OCI-M2 (cell line): ENCODE data around the gene HDGFL2.

Source experiments
- DNase-seq: peaks from one replicate; lab custom pipeline; 2025; ENCODE audit not compliant: unreplicated experiment; lab: John Stamatoyannopoulos, UW

Gene HDGFL2

DNA sequence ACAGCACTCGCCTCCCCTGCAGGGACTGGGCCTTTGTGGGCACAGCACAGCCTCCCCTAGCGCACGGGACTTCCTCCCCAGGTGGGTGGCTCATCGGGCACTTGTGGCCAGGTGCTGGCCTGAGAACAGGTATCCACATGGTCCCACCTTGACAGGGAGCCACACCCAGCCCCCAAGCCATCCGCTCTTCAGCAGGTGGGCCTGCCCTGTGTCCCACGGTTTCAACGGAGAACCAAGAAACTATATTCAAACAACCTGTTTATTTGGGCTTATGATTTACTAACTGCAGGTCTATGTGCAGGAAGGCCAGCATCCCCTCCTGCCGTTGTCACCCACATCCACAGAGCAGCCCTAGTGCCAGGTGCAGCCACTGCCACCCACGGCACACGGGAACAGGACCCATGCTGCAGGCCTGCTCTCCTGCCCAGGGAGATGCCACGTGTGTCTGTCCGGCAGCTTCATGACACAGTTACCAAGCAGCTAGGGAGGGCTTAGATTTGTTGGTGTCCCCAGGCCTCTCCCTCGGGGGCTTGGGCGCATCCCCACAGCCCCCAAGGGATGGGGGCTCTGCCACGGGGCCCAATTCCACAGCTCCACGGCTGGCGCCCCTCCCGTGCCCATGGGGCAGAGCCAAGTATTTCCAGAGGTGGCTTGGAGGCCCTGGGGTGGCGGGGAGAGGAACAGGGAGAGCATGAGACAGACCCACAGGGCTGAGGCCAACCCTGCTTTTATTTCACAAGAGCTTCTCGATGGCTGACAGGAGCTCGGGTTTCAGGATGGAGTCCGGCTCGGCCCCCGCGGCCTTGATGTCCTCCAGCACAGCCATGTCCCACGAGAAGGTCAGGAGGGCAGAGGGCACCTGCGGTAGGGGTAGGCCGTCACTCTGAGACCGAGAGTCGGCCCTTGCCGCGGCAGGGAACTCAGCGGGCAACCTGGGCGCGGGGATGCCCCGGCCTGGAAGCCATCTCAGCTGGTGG is 27.0 kb upstream of the HDGFL2 start:
- DNase-seq, result no peak

DNA sequence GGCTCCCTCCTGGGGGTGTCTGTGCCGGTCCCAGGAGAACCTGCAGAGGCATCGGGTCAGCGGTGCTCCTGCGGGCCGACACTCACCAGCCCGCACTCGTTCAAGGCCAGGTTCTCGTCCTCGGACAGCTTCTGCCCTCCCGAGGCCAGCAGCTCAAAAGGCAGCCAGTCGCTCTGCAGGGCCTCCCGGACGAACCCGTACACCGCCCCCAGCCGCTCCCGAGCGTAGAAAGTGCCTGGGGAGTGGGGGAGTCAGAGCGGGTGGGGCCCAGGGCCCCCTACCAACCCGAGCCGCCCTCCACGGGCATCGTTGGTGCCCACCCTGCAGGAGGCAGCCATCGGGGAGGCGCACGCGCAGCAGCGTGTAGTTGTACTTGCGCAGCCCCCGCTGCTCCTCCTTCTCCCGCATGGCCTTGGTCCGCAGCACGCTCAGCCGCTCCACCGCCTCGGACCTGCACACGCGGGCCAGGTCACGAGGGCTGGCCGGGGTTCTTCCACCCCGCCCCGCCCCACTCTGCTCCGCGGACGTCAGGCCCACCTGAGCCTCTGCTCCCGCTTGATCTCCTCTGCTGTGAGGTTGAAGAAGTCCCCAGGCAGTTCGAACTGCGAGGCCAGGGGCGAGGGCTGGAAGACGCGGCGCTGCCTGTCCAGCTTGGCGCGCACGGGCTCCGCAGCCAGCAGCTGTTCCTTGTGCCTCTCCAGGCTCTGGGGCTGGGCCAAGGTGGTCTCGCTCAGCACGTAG is 26.0 kb upstream of the HDGFL2 start:
- no peak for DNase-seq

DNA sequence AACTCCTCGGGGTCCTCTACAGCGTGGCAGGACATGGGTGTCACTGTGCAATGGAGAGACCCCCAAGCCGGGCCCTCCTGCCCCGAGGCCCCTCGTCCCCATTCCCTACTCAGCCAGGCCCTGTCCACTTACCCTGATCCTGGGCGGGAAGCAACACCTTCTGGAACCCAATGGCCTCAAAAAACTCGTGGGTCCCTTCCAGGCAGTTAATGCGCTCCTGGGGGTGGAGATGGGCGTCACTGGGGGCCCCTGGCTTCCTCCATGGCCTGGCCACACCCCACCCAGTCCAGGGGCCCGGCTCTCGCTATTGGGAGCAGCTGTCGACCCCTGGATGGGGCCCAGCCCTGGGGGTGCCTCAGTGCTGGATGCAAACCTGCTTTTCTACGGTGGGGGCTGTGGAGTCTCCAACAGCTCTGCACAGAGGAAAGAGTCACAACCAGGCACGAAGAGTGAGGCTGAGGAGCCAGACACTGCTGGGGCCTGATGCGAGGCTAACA is 25.3 kb upstream of the HDGFL2 start:
- no peak for DNase-seq

DNA sequence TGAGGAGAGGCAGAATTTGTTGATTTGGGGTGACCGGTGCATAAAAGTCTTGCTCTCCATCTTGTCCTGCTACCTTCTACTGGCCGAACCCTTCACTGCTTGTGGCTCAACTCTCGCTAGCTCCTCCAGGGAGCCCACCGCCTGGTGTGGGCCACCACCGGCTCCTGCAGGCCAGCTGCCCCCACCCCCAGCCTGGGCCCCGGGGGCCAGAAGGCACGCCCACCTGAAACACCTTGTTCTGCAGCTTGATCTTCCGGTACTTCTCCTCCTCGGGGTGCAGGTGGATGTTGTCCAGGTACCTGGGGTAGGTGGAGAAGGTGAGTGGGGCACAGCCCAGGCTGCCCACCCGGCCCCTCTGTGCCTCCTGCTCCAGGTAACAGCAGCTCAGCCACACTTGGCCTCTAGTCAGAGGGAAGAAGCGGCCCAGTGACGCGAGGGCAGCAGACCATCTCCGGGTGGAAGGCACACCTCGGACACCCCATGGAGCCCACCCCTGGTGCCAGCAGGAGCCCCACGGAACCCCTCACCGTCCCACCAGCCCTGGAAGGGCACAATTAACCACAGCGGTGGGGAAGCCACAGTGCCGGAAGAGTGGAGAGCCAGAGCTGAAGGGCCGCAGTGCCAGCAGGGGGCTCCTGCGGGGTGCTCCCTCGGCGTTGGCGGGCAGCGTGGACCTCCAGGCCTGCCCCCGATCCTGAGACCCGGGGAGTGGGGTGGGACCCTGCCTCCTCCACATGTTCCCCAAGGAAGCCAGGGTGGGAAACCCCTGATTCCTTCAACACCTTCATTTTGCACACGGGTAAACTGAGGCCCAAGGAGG is 24.6 kb upstream of the HDGFL2 start:
- no peak for DNase-seq

DNA sequence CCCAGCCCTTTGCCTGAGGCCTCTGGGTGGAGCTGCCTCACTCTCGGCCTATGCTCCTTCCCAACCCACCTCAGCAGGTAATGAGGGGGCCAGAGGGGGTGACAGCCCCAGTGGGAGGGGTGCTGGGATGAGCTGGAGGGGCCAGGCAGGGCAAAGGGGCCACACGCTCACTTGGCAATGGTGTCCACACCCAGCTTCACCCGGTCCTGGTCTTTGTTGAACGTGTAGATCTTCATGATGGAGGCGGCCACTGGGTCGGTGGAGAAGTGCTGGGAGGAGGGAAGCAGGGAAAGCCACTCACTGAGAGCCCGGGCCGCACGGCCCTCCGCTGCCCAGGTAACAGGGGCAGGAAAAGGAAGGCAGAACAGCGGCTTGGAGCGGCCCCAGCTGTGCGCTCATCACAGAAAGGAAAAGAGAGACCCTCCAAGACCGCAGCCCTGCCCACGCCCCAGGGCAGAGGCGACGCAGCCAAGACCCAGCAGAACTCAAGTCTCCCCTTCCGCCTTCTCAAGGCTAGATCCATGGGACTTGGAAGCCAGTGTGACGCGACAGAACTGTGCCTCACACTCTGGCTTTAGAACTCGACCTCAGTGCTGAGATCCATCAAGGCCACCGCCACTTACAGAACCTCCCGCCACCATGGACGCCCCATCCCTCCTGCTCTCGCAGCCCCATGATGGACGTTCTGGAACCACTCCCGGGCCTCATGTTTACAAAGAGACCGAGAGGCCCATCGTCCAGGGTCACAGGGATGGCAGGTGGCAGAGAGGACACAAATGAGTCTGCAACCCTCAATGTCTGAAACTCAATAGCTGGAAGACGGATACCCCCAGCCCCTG is 23.7 kb upstream of the HDGFL2 start:
- DNase-seq, result no peak

DNA sequence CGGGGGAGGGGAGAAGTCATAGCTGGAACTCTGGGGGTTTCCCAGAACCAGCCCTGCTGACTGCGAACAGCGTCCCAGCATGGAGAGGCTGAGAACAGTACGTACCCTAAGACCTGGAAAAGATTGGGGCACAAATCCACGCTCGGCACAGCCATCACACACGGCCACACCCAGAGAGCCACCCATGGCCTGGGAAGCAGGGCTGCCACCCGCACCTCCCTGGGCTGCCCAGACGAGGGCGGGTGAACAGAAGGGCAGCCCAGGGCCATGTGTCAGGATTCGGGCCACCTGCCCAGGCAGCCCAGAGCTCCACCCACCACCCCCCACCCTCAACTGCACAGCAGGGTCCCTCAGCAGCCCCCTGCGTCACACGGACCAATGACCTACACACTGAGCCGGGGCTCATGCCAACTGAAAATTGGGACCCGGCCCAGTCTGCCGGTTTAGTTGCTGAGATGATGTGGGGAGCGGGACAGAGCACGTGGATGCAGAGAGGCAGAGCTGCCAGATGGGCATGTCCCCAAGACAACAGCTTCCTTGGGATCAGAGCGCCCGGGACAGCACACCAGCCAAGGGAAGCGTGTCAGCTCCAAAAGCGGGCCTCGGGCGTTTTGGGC is 23.0 kb upstream of the HDGFL2 start:
- no peak for DNase-seq

DNA sequence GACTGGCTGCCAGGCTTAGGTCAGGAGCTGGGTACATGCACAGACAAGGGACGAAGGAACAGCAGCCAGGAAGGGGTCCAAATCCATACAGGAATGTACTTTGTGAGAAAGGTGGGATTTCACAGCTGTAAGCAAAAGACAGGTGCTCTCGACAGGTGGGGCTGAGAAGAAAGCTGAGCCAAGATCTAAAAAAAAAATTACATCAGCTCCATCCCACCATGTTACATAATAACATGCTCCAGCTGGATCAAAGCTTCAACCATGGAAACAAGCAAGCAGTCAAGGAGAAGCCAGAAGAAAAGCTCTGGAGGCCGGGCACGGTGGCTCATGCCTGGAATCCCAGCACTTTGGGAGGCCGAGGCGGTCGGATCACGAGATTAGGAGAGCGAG is 22.5 kb upstream of the HDGFL2 start:
- DNase-seq, result no peak

DNA sequence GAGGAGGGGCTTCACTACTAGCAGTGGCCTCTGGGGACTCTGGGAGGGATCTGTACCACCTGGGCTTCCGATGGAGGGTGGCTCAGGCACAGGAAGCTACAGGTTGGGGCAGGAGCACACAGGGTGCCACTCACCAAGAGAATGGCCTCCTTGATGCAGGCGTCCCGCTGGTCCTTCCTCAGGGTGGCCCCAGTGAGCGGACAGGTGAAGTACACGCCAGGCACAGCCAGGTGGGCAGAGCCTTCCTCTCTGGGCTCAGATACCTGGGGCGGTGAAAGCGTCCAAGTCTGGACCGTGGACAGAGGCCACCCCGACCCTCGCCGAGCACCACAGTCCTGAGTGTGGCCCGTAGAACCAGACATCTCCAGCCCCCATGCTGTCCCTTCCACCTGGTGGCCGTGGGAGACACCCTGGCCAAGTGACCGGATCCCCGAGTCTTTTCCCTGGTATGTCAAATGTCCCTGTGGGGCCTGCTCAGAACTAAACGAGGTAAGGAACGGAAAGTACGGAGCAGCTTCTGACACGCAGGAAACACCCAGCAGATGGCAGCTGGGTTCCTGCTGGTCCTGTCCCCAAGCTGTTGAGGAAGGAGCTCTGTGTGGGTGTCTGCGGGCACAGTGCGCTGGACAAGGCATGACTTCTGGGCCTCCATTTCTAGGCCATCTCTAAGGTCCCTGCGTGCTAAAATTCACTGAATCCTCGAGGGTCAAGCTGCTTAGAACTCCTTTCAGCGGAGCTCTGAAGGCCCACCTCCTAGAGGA is 19.7 kb upstream of the HDGFL2 start:
- no peak for DNase-seq

DNA sequence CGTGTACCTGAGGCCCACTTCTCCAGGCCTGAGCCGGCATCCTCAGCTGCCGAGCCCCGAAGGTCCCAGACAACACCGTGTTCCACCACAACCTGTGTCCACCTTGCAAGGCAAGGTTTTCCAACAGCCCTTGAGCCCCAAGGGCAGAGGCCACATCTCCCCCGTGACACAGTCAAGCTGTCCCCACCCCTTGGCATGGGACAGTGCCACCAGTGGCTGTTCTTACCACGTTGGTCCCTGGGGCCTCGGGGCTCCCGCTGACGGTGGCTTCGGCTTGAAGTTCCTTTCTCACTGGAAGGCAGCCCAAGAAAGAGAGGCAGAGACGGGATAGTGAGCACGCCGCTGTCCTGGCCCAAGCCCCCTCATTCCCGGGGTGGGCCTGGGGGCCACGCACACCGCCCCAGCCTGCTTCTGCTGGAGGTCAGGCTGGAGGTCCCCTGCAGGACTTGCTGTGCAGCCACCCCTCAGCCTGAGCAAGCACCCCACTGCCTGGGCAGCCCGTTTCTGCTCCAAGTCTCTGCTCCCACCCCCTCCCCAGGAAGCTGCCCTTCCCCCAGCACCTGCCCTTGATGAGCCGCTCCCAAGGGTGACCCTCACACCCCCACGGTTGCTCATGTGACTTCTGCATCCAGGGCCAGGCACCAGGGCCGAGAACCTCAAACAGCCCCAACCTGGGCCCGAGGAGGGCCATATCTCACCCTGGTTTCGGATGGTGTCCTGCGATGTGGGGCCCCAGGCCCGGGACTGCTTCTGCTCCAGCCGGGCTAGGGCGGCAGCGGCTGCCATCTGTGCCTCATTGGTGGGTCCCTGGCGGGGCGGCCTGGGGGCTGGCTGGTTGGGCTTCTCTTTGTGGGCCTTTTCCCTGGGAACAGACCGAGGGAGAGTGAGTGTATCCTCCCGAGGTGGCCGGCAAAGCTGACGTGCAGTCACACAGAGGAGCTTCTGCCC is 18.6 kb upstream of the HDGFL2 start:
- DNase-seq, result no peak

DNA sequence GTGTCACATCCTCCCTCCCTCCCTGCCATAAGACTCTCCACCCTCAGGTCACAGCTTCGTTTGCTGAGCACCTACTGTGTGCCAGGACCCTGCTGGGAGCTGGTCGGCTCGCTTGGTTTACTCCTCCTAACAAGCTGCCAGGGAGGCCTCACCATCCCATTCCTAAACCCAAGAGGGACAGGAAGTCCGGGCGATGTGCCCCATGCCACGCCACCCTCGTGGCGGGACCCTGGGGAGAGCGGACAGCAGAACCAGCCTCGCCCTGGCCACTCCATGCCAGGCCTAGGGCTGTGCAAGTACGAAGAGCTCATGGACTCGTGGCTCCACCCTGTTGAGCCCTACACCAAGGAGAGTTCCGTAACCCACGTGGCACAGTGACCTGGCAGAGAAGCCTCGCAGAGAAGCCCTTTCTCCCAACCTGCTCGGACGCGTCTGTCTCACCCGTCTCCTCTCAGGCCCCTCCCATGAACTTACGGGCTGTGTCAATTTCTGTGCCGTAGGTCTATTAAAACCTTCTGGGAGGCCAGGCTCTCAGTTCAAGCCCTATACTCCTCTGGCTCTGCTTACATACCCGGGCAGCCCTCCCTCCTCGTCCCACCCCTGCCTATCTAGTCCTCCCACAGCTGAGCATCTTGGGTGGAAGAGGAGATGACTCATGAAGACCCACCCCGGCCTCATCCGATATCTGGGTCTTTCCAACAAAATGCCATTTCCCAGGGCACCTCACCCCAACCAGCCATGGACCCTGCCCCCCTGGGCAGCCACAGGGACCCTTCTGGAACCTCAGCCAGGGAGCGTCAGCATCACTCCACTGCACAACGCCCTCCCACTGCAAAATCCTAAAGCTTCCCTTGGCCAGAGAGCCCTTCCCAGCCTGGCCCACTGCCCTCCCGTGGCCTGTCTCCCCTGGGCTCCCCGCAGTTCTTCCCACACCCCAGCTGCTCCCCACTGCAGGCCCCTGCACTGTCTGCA is 17.1 kb upstream of the HDGFL2 start:
- DNase-seq, result no peak

DNA sequence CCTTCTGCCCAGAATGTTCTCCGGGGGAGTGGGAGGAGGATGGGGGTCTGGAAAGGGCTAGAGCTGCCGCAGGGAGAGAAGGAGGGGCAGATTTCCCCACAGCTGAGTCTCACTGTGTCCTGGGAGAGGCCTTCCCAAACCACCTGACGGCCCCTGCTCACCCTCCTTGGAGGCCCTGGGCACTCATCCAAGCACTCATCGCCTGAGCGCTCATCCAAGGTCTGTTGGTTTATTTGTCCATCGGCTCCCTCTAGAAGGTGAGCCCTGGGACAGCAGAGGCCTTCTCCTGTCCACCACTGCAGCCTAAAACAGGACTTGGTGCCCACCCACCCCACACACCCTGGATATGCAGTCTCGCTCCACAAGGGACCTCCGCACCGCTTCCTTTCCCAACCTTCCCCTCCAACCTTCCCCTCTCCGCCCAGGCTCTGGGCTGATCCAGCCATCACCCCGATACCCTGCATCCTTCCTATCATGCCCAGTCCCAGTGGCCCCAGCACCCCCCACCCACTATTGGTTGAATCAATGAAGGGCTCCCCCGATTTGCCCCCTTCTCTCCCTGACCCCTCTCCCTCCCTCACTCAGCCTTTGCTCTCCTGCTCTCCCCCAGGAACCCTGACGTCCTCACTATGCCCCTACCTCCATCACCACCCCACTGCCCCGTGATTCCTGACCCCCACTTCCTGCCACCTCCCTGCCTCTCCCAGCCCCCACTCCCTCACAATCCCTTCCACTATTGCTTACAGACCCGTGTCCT is 16.2 kb upstream of the HDGFL2 start:
- no peak for DNase-seq

DNA sequence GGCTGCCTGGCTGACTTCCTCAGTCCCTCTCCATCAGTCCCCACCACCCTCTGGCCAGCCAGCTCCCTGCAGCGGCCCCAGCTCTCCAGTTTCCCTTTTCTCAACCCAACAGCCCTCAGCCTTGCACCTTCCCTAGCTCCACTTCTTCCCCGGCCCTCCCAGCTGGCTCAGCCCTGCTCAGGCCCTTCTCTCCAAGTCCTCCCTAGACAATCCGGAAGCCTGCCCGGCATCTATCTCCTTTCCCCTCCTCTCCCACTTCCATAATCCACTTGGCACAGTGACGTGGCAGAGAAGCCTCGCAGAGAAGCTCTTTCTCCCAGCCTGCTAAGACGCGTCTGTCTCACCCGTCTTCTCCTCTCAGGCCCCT is 15.6 kb upstream of the HDGFL2 start:
- no peak for DNase-seq

DNA sequence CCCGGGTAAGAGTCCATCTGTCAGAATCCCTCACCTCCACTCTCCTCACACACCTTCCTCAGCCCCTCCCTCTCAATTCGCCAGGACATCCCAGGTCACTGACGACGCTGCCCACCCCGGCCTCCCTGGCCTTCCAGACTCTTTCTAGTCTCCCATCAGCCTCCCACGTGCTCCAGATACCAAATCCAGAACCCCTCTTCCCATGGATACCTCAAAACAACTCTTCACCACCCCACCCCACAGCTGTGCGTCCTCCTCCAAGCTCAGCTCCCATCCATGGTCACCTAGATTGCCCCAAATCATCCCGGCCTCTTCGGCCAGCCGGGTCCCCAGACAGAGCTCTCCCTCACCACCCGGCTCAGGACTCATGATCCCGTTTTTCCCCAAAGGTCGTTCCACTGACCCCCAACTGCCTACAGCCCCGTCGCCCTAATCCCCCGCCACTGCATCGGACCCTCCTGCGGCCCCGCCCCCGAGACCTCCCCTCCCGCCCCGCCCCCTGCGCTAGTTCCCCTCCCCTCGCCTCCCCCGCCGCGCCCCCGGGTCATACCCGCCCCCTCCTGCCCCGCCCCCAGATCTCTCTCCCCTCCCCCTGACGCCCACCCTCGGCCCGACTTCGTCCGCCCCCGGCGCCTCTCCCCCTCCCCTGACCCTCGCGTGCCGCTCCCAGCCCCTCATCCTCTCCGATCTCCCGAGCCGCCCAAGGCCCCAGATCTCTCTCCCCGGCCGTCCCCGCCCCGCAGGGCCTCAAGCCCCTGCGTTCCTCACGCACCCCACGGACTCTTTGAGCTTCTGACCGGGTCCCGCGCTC is 15.0 kb upstream of the HDGFL2 start:
- DNase-seq, result no peak

DNA sequence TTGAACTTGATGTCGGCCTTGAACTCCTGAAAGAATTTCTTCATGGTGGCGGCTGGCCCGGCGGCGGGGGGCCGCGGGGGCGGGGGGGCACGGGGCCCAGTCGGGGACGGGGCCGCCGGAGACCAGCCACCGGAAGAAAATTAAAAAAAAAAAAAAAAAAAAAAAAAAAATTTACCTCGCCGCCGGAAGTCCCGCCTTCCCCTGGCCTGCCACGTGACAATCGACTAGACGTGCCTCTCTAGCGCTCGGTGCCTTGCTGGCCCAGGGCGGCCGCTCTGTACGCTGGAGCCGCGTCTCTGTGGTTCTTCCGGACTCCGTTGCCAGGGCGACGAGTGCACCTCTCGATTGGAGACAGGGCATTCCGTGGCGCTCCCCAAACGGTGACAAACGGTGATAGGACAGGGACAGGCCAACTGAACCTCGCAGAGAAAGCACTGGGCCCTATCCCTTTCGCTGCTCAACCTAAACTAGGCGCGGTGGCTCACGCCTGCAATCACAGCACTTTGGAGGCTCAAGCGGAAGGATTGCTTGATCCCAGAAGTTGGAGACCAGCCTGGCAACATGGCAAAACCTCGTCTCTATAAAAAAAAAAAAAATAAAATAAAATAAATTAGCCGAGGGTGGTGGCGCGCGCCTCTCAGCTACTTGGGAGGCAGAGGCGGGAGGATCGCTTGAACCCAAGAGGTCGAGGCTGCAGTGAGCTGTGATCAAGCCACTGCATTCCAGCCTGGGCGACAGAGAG is 14.3 kb upstream of the HDGFL2 start, which contains the start of gene UBXN6:
TSS of gene UBXN6 (minus strand) at position 141 of the 742 bp plus-strand sequence. CDS start at position 44, 97 bp downstream.
- DNase-seq, result peak; percentile 79
